ENCODE measurements around the gene HYAL4.

HYAL4 gene

GRCh38 chr7:123917878-123918277 lies 72.9 kb downstream of the HYAL4 start:
- DNase-seq: no peak

DNA sequence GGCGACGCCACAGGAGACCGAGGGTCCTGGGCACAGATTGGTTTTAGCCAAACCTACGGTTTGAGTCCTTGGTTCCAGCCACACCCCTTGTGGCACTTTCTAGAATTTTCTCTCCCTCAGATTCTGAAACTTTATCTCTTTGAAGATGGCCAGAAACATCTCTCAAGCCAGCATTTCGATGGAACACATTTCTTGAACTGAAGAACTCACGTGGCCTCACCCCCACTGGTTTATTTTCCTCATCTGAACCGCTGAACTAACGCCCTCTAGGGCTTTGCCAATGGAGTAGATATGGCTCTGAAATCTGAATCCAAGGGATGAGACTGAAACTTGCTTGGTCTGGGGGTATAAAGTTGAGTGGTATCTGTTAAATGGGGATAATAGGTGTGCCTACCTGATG lies 73.3 kb downstream of the HYAL4 start:
- DNase-seq: no peak

- DNase-seq: no peak
These were observed 78.6 kb downstream of the HYAL4 start for GRCh38 chr7:123923599-123923998.

- no peak for DNase-seq
These were observed 80.0 kb downstream of the HYAL4 start, which contains the start of gene SPAM1 for GRCh38 chr7:123924941-123925340. Gene SPAM1 (plus strand): TSS chr7:123925241. CDS start chr7:123953571, 28,330 bp downstream.

Measured in activated effector memory CD4-positive, alpha-beta T cell treated with Interleukin-2 at 50 U/mL for 16 hours (primary cell).